Measurements from ENCODE around the gene SLC12A7. TPM values are rescaled to one million over a fixed set of nuclear protein-coding genes. Genes with fewer than 3 reads are reported as not detected.

Gene SLC12A7
- total RNA-seq, 1 experiment from 2014 or later, result 30.8 TPM

GRCh38 chr5:1121891-1122290 is 10.0 kb upstream of the SLC12A7 start:
- TF ChIP-seq CTCF (conservative IDR thresholded peaks at IDR 0.05), result no peak
- no peak overlapping the region for H3T11ph ChIP-seq (ENCODE audit: low read length)
- DNase-seq, result no peak
- no peak overlapping the region for H3K23ac ChIP-seq (ENCODE audit: insufficient read length, low read depth, low read length)
- no peak overlapping the region for H3K56ac ChIP-seq (ENCODE audit: insufficient read length, low read depth, low read length)
- no peak overlapping the region for H4K8ac ChIP-seq (replicated peaks; ENCODE audit: insufficient read length, low read depth, low read length)
- H3K4ac ChIP-seq (ENCODE audit: low read depth, low read length), result no peak overlapping the region
- H4K20me1 ChIP-seq (ENCODE audit: control insufficient read depth, insufficient read depth, insufficient read length), result no peaks in the 10 kb centered on the region
- H3K79me1 ChIP-seq (ENCODE audit: insufficient read depth, low read depth, low read length, poor library complexity, severe bottlenecking), result no peaks in the 10 kb centered on the region
- no peaks in the 10 kb centered on the region for H3K23me2 ChIP-seq (ENCODE audit: insufficient read length, low read depth, low read length, poor library complexity, severe bottlenecking)
- no peak overlapping the region for H2BK12ac ChIP-seq (ENCODE audit: insufficient read length, low read depth, low read length)
- no peaks in the 10 kb centered on the region for H3K27me3 ChIP-seq (ENCODE audit: insufficient read depth, low read length)
- no peak overlapping the region for H3K27ac ChIP-seq (ENCODE audit: insufficient read length, low read depth, low read length)
- Mint-ChIP-seq H3K36me3 (ENCODE audit: insufficient read depth in 1 of 3, low read depth in 3 of 3) (peaks cover 0 to 5% (median 0%) of the 10 kb centered on the region in 3 experiments; a peak in 5 of 7 replicates), H3K9me3 (peaks cover 3 to 8% of the 10 kb centered on the region in 2 experiments), H3K4me3 (no peak overlapping the region), H3K27me3 (ENCODE audit: low read depth) (peaks cover 15% of the 10 kb centered on the region), H3K27ac (no peak overlapping the region), H3K4me1 (peaks cover 15 to 25% of the 10 kb centered on the region in 2 experiments)
- no peaks in the 10 kb centered on the region for H3K4me1 ChIP-seq (ENCODE audit: insufficient read depth, low read length)
- no peak overlapping the region for H3K9ac ChIP-seq (ENCODE audit: extremely low read depth, insufficient read length, low read length)
- H3K4me2 ChIP-seq (ENCODE audit: insufficient read depth, insufficient read length, low read length), result no peak overlapping the region
- H4K91ac ChIP-seq (ENCODE audit: insufficient read length, low read depth, low read length), result no peak overlapping the region
- no peak overlapping the region for H3K18ac ChIP-seq (ENCODE audit: insufficient read length, low read depth, low read length)
- no peak overlapping the region; the same call in 1 of the 2 replicates for H3K14ac ChIP-seq (ENCODE audit: insufficient read depth, low read length)
- H2BK15ac ChIP-seq (ENCODE audit: low read depth, low read length), result no peak overlapping the region
- H2BK120ac ChIP-seq (ENCODE audit: low read depth, low read length, poor library complexity, severe bottlenecking), result no peak overlapping the region
- H2AFZ ChIP-seq (ENCODE audit: low read length), result no peak overlapping the region
- no peaks in the 10 kb centered on the region for H3K79me2 ChIP-seq (ENCODE audit: insufficient read depth, low read length)
- H2AK5ac ChIP-seq (ENCODE audit: insufficient read length, low read length), result no peak overlapping the region
- H4K5ac ChIP-seq (ENCODE audit: insufficient read length, low read depth, low read length), result no peak overlapping the region
- WGBS (ENCODE audit: extremely low coverage, insufficient read length, low lambda C conversion rate), result no CpG with 5 or more reads among the region's 14 CpGs
- no peak overlapping the region for H2BK5ac ChIP-seq (ENCODE audit: insufficient read length, low read length)
- H2BK20ac ChIP-seq (ENCODE audit: low read depth, low read length, poor library complexity, severe bottlenecking), result no peak overlapping the region
- H3K9me3 ChIP-seq (ENCODE audit: control insufficient read depth, low read depth, low read length), result no peaks in the 10 kb centered on the region

All from H9 (cell line).